HG03354 (cell line): Measurements from ENCODE around the gene DHX29.

Source experiments
- ATAC-seq: cut with Tn5 transposase; IDR thresholded peaks from one replicate; pipeline ENCODE4 v1.9.1; 2021; ENCODE audit warnings: mild to moderate bottlenecking; ENCODE audit not compliant: unreplicated experiment, poor library complexity, severe bottlenecking

The DHX29 gene

DNA sequence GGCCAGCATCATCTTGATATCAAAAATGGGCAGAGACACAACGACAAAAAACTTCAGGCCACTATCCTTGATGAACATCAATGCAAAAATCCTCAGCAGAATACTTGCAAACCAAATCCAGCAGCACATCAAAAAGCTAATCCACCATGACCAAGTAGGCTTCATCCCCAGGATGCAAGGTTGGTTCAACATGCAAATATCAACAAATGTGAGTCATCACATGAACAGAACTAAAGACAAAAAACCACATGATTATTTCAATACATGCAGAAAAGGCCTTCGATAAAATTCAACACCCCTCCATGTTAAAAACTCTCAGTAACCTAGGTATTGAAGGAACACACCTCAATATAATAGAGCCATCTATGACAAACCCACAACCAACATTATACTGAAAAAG is 8.8 kb upstream of the DHX29 start:
- no peak for ATAC-seq

DNA sequence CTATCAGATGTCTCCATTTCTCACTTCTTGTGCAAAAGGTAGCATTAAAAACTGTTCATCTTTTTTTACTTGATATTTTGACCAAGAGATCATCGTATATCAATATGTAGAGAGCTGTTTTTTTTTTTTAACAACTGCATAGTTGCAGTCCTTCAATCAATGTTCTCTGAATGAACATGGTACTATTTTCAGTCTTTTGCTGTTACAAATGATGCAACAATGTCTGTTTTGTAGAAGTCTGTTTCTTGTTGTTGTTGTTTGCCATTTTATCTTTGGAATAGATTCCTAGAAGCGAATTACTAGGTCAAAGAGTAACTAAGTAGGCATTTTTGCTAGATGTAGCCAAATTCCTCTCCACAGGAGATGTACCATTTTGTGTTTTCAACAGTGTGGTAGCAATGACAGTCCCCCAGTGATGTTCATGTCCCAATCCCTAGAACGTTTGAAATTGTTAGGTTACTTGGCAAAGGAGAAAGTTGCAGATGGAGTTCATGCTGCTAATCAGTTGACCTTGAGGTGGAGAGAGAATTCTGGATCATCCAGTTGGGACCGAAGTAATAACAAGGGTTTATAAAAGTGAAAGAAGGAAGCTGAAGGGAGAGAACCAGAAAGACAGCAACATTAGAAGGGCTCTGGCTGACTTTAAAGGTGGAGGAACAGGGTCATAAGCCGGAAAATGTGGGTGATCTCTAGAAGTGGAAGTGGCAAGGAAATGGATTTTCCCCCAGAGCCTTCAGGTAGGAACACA is 6.5 kb upstream of the DHX29 start:
- ATAC-seq: no peak

DNA sequence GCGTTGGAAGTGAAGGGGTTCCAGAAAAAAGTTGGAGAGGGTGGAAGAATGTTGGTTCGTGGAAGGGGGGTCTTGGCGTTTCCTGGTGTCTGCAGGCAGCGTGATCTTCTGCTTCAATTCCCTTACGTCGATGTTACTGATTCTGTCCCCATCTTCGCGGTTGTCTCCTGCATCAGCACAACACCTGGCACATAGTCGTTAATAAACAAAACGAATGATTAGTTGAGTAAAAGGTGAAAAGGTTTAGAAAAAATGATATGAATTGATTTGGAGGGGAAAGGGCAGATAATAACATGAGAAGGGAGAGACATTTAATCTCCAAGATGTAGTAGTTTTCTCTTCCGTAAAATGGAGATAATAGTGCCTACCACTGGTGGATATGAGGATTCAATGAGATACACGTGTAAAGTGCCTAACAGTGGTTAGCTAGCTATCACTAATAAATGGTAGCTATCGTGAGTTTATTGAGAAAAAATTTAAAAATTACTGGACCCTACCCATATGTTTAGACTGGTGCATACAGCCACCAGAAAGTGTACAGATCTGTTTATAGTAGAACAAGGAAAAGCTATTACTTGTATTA is 851 bp upstream of the DHX29 start:
- ATAC-seq: peak; percentile 16

DNA sequence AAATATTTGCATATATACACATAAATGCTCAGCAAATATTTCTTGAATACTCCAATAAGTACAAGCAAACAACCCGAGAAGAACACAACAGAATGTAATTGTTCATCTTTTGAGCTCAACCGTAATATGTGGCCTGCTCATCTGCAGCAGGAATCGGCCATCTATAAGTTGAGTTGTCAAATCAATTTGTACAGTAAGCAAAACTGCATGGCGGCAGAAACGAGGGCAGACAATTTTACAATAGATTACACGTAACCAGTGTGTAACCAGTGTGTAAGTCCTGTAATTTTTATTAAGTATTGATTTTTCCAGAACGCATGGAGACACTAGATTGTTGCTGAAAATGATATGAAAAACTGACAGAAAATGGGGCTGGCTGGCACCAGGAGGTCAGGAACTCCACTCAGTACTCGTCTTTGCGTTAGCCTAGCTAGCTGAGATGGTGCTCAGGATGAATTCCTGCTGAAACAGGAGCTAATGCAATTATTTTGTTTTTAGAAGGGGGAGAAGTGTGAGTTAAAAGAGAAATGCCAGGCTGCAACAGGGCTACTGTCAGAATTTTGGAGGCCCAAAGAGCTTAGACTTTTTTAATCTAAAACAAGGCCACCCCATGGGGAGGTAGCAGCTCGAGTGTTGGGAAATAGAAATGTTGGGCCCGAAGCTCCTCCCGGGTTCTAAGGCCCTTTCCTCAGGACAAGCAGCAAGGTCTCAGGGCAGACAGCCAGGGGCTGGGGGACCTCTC is 682 bp downstream of the DHX29 start:
- ATAC-seq: peak; percentile 19

DNA sequence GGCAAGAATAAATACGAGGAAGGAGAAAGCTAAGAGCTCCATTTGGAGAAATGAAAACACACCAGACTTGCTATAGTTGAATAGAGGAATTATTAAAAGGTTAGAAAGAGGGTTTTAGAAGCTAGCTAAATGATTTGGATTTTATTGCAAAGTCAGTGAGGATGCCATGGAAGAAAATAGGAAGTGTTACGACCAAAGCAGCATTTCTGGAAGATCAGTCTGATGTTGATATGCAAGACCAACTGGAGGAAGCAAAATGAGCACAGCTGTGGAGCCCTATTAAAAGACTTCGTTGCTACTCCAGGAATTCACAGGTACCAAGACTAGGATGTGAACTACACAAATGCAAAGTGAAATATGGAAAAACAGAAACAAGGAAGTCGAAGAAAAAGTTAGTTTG is 2.1 kb downstream of the DHX29 start:
- ATAC-seq: no peak

DNA sequence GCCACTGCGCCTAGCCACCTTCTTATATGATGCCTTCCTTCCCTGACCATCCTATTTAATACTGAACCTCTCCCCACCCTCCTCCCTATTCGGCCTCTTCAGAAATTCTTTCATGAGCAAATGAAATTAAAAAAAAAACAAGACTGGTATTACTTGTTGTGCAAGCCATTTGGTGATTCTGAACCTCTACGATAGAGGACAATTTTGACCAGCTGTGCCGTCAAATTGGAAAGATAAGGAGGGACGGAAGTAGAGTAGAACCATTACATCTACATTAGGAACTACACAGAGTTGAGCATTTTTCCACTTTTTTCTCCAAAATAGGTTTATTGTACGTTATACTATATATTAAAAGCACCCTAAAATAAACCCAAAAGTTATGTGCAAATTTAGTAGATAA is 2.9 kb downstream of the DHX29 start:
- ATAC-seq: no peak

DNA sequence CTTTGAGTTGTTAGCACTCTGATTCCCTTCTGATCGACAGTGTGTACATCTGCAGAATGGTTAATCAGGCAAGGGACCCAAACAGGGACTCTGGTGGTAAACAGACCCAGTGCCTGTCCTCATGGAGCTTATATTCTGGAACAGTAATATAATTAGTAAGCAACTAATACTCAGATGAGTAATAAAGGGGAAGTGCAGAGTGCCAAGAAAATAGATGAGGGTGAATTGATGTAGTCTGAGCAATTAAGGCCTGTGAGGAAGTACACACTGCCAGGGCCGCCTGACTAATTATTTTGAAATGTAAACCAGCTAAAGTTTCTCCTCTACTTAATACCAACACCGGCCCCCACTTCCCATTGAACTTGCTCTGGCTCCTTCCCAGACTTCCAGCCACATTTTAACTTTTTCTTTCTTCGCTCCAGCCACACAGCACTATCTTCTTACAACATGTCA is 4.2 kb downstream of the DHX29 start:
- no peak for ATAC-seq

DNA sequence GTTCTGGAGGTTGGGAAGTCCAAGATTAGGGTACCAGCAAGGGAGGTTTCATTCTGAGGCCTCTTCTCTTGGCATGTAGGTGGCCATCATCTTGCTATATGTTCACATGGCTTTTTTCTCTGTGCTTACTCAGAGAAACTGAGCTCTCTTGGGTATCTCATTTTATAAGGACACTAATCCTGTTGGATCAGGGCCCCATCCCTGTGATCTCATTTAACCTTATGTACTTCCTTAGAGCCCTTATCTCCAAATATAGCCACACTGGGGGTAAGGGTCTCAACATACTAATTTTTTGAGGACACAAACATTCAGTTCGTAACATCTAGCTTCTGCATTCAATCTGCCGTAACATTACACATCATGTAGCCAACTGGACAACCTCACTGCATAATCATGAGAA is 6.6 kb downstream of the DHX29 start:
- ATAC-seq: no peak

DNA sequence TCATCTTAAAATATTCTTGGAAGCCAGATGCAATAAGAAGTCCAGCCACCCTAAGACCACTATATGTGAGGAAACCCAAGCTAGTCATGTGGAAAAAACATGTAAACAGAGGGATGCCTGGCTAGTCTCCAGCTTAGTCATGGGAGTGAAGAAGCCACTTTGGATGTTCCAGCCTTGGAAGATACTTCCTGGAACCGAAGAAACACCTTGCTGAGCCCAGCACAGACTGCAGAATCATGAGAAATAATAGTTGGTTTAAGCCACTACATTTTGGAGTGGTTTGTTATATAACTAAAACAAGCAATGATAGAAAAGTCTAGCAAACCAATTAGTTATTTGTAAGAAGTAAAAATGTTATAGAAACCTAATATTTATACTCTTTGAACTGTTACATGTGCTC is 12.6 kb downstream of the DHX29 start:
- no peak for ATAC-seq

DNA sequence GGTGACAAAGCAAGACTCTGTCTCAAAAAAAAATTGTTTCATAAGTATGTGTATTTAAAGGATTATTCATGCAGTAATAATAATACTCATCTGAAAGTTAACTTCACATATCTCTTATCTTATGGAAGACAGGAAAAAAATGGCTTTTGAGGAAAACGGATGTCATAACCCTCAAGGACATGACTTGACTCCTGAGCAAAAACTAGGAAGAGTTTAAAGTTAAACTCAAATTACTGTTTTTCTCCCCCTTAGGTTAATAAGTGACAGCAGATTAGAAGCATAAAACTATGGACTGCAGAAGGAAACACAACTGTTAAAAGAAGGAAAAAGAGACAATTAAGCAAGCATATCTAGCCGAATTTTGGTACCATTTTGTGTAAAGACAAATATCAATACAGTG is 16.5 kb downstream of the DHX29 start:
- ATAC-seq: no peak

DNA sequence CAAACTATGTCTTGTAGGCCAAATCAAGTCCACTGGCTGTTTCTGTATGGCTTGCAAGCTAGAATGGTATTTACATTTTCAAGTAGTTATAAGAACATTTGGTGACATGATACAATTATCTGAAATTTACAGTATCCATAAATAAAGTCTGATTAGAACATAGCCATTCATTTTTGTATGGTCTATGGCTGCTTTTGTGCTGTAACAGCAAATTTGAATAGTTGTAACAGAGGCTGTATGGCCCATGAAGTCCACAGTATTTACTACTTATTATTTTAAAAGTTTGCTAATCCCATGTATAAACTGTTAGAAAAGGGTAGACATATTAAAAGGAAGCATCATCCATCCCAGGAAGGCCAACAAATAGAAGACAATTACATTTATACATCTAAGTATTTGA is 17.7 kb downstream of the DHX29 start:
- ATAC-seq: no peak

DNA sequence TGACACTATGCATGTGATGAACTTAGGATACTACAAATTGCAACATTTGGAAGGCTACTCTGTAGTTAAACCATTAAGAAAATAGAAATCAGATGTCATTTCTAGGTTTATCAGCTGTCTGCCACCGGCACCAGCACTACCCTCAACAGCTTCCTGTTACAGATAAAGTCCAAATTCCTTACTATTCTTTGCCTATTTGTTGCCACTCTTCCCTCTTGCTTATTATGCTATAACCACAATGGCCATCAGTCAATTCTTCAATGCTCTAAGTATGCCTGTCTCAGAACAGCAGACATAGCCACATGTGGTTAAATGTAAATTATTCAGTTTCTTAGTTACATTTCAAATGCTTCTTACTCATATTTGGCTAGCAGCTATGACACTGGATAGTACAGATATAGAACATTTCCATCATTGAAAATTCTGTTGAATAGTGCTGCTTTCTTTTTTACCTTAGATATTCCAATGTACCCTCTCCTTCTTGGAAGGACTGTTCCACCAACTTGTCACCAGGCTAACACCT is 21.0 kb downstream of the DHX29 start:
- no peak for ATAC-seq

DNA sequence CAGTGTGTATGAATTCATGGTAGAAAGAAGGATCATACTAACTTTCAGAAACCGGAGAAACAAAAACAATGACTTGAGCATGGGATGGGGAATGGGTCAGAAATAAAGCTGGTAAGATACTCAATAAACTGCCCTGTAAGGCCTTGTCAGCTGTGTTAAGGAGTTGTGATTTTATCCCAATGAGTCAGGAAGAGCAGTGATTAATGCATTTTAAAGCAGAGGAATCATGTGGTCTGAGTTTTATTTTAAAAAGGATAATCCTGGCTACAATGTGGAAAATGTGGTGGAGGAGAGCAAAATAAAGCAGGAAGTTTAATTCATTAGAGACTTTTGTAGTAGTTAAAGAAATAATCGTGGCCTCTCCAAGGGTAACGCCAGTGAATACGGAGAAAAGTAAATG is 28.7 kb downstream of the DHX29 start:
- no peak for ATAC-seq

DNA sequence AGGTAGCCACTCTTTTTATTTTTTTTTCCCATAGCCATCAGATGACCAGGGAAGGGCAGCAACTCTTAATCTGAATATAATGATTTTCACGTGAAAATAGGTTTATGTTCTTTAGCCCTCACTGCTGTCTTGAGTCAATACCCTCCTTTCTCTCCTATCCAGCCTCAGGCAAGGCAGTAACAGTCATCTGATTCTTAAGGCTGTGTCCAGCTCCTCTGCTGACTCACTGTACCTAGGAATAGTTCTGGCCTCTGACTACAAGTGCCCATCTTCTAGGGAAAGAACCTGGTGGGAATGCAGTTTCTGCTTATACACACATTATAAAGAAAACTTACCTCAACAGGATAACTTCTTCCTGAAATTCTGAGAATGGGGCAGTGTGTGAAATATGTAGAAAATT is 30.7 kb downstream of the DHX29 start:
- no peak for ATAC-seq

DNA sequence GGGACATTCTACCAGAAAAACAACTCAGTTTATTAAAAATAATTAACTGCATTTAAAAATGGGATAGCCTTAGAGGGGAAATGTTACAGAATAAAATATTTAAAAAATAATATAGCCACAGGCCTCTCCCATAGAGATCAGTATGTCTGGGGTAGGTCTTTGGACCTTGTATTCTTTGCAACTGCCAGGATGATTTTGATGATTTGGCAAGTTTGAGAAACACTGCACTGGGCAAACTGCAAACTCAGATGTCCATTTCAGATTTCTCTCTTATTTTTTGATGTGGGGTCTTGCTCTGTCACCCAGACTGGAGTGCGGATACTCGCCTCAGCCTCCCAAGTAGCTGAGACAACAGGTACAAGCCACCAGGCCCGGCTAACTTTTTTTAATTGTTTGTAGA is 49.2 kb downstream of the DHX29 start:
- no peak for ATAC-seq

DNA sequence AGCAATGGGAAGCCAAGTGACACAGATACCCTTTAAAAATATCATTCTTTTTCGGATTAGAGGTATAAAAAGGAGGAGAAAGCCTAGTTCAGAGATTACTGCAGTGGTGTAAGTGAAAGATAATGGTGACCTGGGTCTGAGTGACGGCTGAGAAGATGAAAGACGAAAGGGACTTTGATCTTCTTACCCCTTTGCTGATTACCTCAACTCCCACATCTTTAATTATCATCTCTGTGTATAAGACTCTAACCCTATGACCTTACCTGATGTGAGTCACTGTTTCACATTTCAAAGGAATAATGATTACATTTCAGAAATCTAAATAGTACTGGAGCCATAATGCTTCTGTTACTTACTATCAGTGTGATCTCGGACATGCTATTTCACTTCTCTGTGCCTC is 52.7 kb downstream of the DHX29 start:
- no peak for ATAC-seq

DNA sequence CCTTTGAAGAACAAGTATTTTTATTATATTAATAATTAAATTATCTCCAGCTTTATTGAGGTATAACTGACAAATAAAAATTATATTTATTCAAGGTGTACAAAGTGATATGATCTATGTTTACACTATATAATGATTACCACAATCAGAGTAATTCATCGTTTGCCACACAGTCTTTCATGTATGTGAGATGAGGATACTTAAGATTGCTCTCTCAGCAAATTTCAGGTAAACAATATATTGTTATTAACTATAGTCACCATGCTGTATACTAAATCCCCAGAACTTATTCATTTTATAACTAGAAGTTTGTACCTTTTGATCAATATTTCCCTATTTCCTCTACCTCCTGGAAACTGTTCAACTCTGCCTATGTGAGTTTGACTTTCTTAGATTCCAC is 57.4 kb downstream of the DHX29 start:
- ATAC-seq: no peak

DNA sequence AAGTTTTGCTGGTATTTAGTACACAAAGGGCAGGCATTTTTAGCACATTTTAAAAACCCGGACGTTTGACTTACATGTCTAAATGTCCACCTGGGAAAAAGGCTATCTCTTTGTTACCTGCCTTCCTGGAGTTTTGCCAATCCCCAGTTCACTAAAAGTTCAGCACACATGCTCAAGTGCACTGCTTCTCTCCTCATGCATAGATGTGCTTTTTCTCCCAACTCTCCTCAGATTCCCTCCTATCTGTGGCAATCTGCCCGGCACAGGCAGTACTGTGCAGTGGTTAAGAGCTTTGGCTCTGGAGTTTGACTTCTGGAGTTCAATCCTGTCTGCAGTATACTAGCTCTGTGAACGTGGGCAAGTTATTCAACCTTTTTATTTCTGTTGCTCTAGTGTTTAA is 65.7 kb downstream of the DHX29 start:
- no peak for ATAC-seq

DNA sequence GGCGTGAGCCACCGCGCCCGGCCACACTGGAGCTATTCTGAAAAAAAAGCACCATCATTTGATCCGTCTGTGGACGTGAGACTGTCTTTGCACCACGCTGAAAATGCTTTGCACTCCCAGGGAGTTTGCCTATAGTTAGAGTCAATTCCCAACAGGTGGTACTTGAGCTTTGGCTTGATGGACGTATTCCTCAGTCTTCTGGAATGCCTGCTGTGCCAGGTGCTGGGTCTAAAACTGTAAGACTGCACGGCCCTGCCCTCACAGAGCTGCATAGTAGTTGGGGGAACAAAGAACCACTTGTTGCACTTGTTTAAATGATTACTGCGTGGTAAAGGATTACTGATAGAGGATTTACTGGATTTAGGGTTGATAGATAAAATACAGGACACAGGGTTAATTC is 70.7 kb downstream of the DHX29 start:
- ATAC-seq: no peak

DNA sequence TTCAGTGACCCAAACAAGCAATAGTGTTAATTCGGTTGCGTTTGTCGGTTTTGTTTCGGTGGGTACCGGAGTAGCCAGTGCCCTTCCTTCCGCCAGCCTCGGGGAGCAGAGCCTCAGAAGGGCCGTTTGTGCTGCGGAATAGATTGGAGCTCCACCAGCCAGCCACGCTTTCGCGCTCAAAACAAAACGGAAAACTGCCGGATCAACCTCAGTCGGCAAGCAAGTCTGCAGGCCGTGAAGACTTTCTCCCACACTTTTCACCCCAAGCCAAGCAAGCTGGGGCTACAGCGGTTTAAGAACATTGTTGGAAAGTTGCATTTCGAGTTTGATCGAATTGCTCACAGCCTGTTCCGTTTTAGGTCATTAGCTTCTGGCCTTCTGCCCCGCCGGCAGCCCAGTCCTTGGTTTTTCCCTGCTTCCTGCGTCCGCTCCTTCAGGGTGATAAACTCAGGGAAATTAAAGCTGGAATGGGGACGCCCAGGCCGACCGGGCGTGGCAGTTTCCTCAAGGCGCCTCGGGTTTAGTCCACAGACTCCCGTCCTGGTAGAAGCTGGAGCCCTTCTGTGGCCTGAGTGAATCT is 73.3 kb downstream of the DHX29 start:
- ATAC-seq: no peak
